Pericardium fibroblast (primary cell): ENCODE results near the gene NIFK. TPM values are rescaled to one million over a fixed set of nuclear protein-coding genes. Genes with fewer than 3 reads are reported as not detected.

Experiments used
- total RNA-seq: library from RNA; depleted of rRNA; stranded (reverse); fragments of >200 nt; gene quantifications from 2 replicates; pipeline ENCODE4 v1.2.3, GENCODE V29; 2015

NIFK gene
- 42.2 and 46.7 TPM in 2 replicates for total RNA-seq

GRCh38 chr2:121736462-121737336 lies at the start of gene NIFK:
NIFK (minus strand) TSS chr2:121736875; CDS start chr2:121736850, 25 bp downstream.

GRCh38 chr2:121755237-121756111 lies 18.8 kb upstream of the NIFK start, which contains the start of gene TSN:
TSN (plus strand) TSS chr2:121755651; CDS start chr2:121755780, 129 bp downstream.

Other genes starting within 250 kb of the NIFK start
- under 0.01 TPM in 2 replicates for gene RNU4ATAC, start 206.0 kb downstream of the NIFK start, total RNA-seq
- gene CLASP1, start 87.4 kb downstream of the NIFK start, total RNA-seq, result 18.3 and 19.8 TPM in 2 replicates
- 24.3 and 29.1 TPM in 2 replicates for gene TSN, start 18.8 kb upstream of the NIFK start, total RNA-seq